Measurements from ENCODE around the gene VSX1. TPM values are rescaled to one million over a fixed set of nuclear protein-coding genes. Genes with fewer than 3 reads are reported as not detected.

Gene VSX1
- total and polyA plus RNA-seq, 4 experiments from 2014 or later: not detected

GRCh38 chr20:25073544-25073943 lies 8.4 kb downstream of the VSX1 start:
- H3K4me1 Mint-ChIP-seq: peaks cover 3 to 6% (median 4%) of the 10 kb centered on the region in 4 donors
- Histone ChIP-seq H3K27me3 (ENCODE audit: insufficient read depth, low read length) (peaks cover 35% of the 10 kb centered on the region), H3K4me3 (ENCODE audit: low read length in 2 of 2) (no peak overlapping the region), H3K9me3 (ENCODE audit: control insufficient read depth in 1 of 2, low read length in 2 of 2) (no peaks in the 10 kb centered on the region), H3K4me1 (ENCODE audit: insufficient read depth, low read length) (peaks cover 6% of the 10 kb centered on the region), H3K36me3 (ENCODE audit: insufficient read depth, low read length) (no peaks in the 10 kb centered on the region), H3K27ac (ENCODE audit: low read depth, low read length) (no peak overlapping the region)
- DNase-seq: no peak
- no peak overlapping the region for H3K4me3 Mint-ChIP-seq
- no peaks in the 10 kb centered on the region for H3K36me3 Mint-ChIP-seq
- intact Hi-C loops (cut with micrococcal nuclease): no loop called here
- H3K9me3 Mint-ChIP-seq: no peaks in the 10 kb centered on the region
- no peak overlapping the region for H3K27ac Mint-ChIP-seq
- ChIA-PET CTCF (ENCODE audit: partially characterized antibody) (no interaction called here), POLR2A (ENCODE audit: partially characterized antibody) (interaction anchor here (1.5 kb wide), 1 partner anchor 81 kb away, joined by 3 read pairs; the partner anchor contains the start of gene APMAP)
- H3K27me3 Mint-ChIP-seq: peaks cover 35 to 55% of the 10 kb centered on the region in 2 donors

DNA sequence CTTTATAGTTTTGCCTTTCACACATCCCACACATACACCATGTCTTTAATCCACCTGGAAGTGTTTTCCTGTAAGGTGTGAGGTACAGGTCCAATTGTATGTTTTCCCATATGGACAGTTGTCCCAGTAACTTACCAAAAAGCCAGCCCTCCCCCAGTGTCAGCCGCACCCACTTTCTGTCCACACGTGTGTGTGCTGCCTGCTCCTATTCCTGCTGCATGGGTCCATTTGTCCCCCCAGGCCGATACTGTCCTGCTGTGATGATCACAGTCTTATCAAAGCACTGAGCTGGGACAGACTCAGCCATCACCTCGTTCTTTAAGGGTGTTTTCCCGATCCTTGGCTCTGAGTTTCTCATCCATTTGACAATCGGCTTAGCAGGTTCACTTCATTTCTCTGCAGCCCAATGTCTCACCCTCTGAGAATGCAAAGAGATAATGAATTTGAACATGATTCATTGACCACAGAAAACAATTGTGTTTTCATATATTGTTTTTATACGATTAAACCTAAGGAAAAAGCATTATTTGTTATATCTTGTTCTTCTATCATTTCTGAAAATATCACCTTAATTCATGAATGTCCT lies 9.6 kb downstream of the VSX1 start:
- POLR2A ChIA-PET (ENCODE audit: partially characterized antibody): interaction anchor here (0.9 kb wide), 1 partner anchor 18 kb away, joined by 3 read pairs; no protein-coding TSS in a partner anchor
- Histone ChIP-seq H3K9me3 (ENCODE audit: control insufficient read depth in 1 of 2, low read length in 2 of 2) (no peaks in the 10 kb centered on the region), H3K36me3 (ENCODE audit: insufficient read depth, low read length) (no peaks in the 10 kb centered on the region), H3K4me1 (ENCODE audit: insufficient read depth, low read length) (peaks cover under 1% of the 10 kb centered on the region), H3K4me3 (ENCODE audit: low read length in 2 of 2) (no peak overlapping the region), H3K27ac (ENCODE audit: low read depth, low read length) (no peak overlapping the region), H3K27me3 (ENCODE audit: insufficient read depth, low read length) (peaks cover 24% of the 10 kb centered on the region)
- intact Hi-C loops (cut with micrococcal nuclease): no loop called here
- CTCF ChIA-PET (ENCODE audit: partially characterized antibody): no interaction called here
- no peaks in the 10 kb centered on the region for H3K9me3 Mint-ChIP-seq
- H3K27ac Mint-ChIP-seq: no peak overlapping the region
- H3K36me3 Mint-ChIP-seq: no peaks in the 10 kb centered on the region
- H3K27me3 Mint-ChIP-seq: peaks cover 34 to 45% of the 10 kb centered on the region in 2 donors
- no peak for DNase-seq
- H3K4me1 Mint-ChIP-seq: peaks cover 3 to 6% (median 4%) of the 10 kb centered on the region in 4 donors
- no peak overlapping the region for H3K4me3 Mint-ChIP-seq

GRCh38 chr20:25071734-25072133 lies 10.2 kb downstream of the VSX1 start:
- H3K4me1 Mint-ChIP-seq: peaks cover under 1 to 2% (median 2%) of the 10 kb centered on the region in 4 donors
- ChIA-PET POLR2A (ENCODE audit: partially characterized antibody) (interaction anchor here (0.9 kb wide), 1 partner anchor 19 kb away, joined by 3 read pairs; no protein-coding TSS in a partner anchor), CTCF (ENCODE audit: partially characterized antibody) (interaction anchor here (1.9 kb wide), 1 partner anchor 78 kb away, joined by 6 read pairs; no protein-coding TSS in a partner anchor)
- H3K36me3 Mint-ChIP-seq: no peaks in the 10 kb centered on the region
- Histone ChIP-seq H3K27me3 (ENCODE audit: insufficient read depth, low read length) (peaks cover 24% of the 10 kb centered on the region), H3K9me3 (ENCODE audit: control insufficient read depth in 1 of 2, low read length in 2 of 2) (no peaks in the 10 kb centered on the region), H3K4me1 (ENCODE audit: insufficient read depth, low read length) (no peaks in the 10 kb centered on the region), H3K4me3 (ENCODE audit: low read length in 2 of 2) (no peak overlapping the region), H3K36me3 (ENCODE audit: insufficient read depth, low read length) (no peaks in the 10 kb centered on the region), H3K27ac (ENCODE audit: low read depth, low read length) (no peak overlapping the region)
- DNase-seq: no peak
- H3K9me3 Mint-ChIP-seq: no peaks in the 10 kb centered on the region
- peaks cover 30 to 40% of the 10 kb centered on the region in 2 donors for H3K27me3 Mint-ChIP-seq
- intact Hi-C loops (cut with micrococcal nuclease): no loop called here
- H3K4me3 Mint-ChIP-seq: no peak overlapping the region
- no peak overlapping the region for H3K27ac Mint-ChIP-seq

DNA sequence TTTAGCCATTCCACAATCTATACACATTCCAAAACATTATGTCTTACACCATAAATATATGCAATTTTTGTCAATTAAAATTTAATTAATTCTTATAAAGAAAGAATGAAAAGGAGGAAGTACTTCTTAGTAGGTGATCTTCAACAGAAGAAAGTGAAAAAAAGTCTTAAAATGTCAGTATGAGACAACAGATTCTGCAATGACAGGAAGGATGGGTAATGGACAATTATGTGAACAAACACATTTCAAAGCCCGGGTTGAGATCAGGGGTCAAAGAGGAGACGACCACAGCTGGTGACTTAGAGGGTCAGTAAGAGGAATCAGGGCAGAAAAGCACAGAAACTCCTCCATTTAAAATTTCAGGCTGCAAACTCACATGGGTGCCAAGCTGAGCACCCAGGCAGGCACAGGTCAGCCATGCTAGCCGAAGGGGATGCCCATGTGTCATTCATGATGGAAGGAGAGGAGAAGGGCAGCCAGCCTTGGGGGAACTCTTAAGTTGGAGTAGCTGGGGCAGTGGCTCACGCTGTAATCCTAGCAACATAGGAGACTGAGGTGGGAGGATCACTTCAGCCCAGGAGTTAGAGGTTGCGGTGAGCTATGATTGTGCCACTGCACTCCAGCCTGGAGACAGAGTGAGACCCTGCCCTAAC lies 11.0 kb downstream of the VSX1 start:
- H3K4me3 ChIP-seq (ENCODE audit: low read length in 2 of 2): no peak overlapping the region
- Mint-ChIP-seq H3K27me3 (peaks cover 29 to 39% of the 10 kb centered on the region in 2 donors), H3K36me3 (no peaks in the 10 kb centered on the region), H3K9me3 (no peaks in the 10 kb centered on the region), H3K4me3 (no peak overlapping the region), H3K4me1 (peaks cover 0 to 5% (median under 1%) of the 10 kb centered on the region in 4 donors), H3K27ac (no peak overlapping the region)
- ChIA-PET POLR2A (ENCODE audit: partially characterized antibody) (no interaction called here), CTCF (ENCODE audit: partially characterized antibody) (interaction anchor here (1.9 kb wide), 1 partner anchor 77 kb away, joined by 6 read pairs; no protein-coding TSS in a partner anchor)
- DNase-seq: no peak
- H3K9me3 ChIP-seq (ENCODE audit: control insufficient read depth in 1 of 2, low read length in 2 of 2): no peaks in the 10 kb centered on the region
- no peaks in the 10 kb centered on the region for H3K4me1 ChIP-seq (ENCODE audit: insufficient read depth, low read length)
- peaks cover 22% of the 10 kb centered on the region for H3K27me3 ChIP-seq (ENCODE audit: insufficient read depth, low read length)
- intact Hi-C loops (cut with micrococcal nuclease): no loop called here
- H3K27ac ChIP-seq (ENCODE audit: low read depth, low read length): no peak overlapping the region
- no peaks in the 10 kb centered on the region for H3K36me3 ChIP-seq (ENCODE audit: insufficient read depth, low read length)

- Histone ChIP-seq H3K9me3 (ENCODE audit: control insufficient read depth in 1 of 2, low read length in 2 of 2) (no peaks in the 10 kb centered on the region), H3K4me3 (ENCODE audit: low read length in 2 of 2) (no peak overlapping the region), H3K4me1 (ENCODE audit: insufficient read depth, low read length) (no peaks in the 10 kb centered on the region), H3K27ac (ENCODE audit: low read depth, low read length) (no peak overlapping the region), H3K36me3 (ENCODE audit: insufficient read depth, low read length) (no peaks in the 10 kb centered on the region), H3K27me3 (ENCODE audit: insufficient read depth, low read length) (peaks cover 7% of the 10 kb centered on the region)
- Mint-ChIP-seq H3K27me3 (peaks cover 24 to 30% of the 10 kb centered on the region in 2 donors), H3K36me3 (no peaks in the 10 kb centered on the region), H3K9me3 (no peaks in the 10 kb centered on the region), H3K27ac (no peak overlapping the region), H3K4me3 (no peak overlapping the region), H3K4me1 (peaks cover 4 to 7% (median 5%) of the 10 kb centered on the region in 4 donors)
- POLR2A ChIA-PET (ENCODE audit: partially characterized antibody): no interaction called here
- CTCF ChIA-PET (ENCODE audit: partially characterized antibody): interaction anchor here (0.8 to 1.2 kb wide), 2 partner anchors 23 to 74 kb away, joined by 3 to 6 read pairs; no protein-coding TSS in a partner anchor
- intact Hi-C loops (cut with micrococcal nuclease): loop anchor here (10.0 kb wide), 1 partner anchor 963 kb away; no protein-coding TSS in a partner anchor
- no peak for DNase-seq
Observed at GRCh38 chr20:25067102-25067987, 14.6 kb downstream of the VSX1 start.

DNA sequence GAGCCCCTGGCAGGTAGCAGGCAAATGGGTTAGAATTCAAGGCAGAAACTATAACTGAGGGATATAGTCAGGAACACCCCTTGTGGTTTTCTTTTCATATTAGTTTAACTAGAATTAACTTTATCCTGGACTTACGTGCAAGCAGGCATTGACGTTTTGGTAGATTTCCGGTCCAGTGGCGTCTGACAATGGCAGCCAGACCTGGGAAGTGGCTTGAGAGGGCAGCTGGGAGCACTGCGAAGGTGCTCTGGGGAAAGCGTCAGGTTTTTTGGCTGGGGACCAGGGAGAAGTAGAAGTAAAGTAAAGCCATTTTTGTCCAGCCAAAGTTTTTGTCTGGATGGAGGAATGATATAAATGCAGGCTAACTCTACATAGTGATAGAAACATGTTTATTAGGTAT lies 15.6 kb downstream of the VSX1 start:
- CTCF ChIA-PET (ENCODE audit: partially characterized antibody): interaction anchor here (1.3 to 12.0 kb wide), 6 partner anchors 12 to 906 kb away, joined by 3 to 260 read pairs (median 8); partner anchors contain the start of gene APMAP
- Mint-ChIP-seq H3K27me3 (peaks cover 19 to 22% of the 10 kb centered on the region in 2 donors), H3K9me3 (no peaks in the 10 kb centered on the region), H3K4me1 (peaks cover 4 to 7% (median 5%) of the 10 kb centered on the region in 4 donors), H3K27ac (peak overlapping the region in 1 of 7 donors; percentile 4), H3K4me3 (no peak overlapping the region), H3K36me3 (no peaks in the 10 kb centered on the region)
- H3K36me3 ChIP-seq (ENCODE audit: insufficient read depth, low read length): no peaks in the 10 kb centered on the region
- POLR2A ChIA-PET (ENCODE audit: partially characterized antibody): interaction anchor here (1.3 to 4.1 kb wide), 3 partner anchors 9 to 73 kb away, joined by 8 to 31 read pairs (median 11); partner anchors contain the start of gene APMAP
- H3K27ac ChIP-seq (ENCODE audit: low read depth, low read length): no peak overlapping the region
- H3K27me3 ChIP-seq (ENCODE audit: insufficient read depth, low read length): peaks cover 7% of the 10 kb centered on the region
- H3K4me3 ChIP-seq (ENCODE audit: low read length in 2 of 2): no peak overlapping the region
- DNase-seq: no peak
- no peaks in the 10 kb centered on the region for H3K4me1 ChIP-seq (ENCODE audit: insufficient read depth, low read length)
- no peaks in the 10 kb centered on the region for H3K9me3 ChIP-seq (ENCODE audit: control insufficient read depth in 1 of 2, low read length in 2 of 2)
- intact Hi-C loops (cut with micrococcal nuclease): loop anchor here (10.0 kb wide), 1 partner anchor 962 kb away; no protein-coding TSS in a partner anchor
